GM12878 (cell line): ENCODE results near the gene SPAG7. TPM values are rescaled to one million over a fixed set of nuclear protein-coding genes. Genes with fewer than 3 reads are reported as not detected.

Source experiments
- MYC ChIP-seq: IDR thresholded peaks from 2 replicates; pipeline ENCODE4 v1.6.1; 2011; ENCODE audit warnings: mild to moderate bottlenecking, low read length, moderate library complexity, inconsistent platforms; ENCODE audit not compliant: insufficient read depth, insufficient replicate concordance, insufficient read length, severe bottlenecking
- PAX5 ChIP-seq: IDR thresholded peaks from 2 replicates; pipeline ENCODE4 v1.6.1; 2011; ENCODE audit warnings: low read depth, low read length, borderline replicate concordance
- PML ChIP-seq: IDR thresholded peaks from 2 replicates; pipeline ENCODE4 v1.6.1; 2012; ENCODE audit warnings: low read length, inconsistent platforms
- RELA ChIP-seq: fragments of 450-650 bp; IDR thresholded peaks from 2 replicates; pipeline ENCODE4 v1.8.0; 2014; ENCODE audit warnings: borderline replicate concordance; ENCODE audit not compliant: partially characterized antibody
- TCF12 ChIP-seq: IDR thresholded peaks from 2 replicates; pipeline ENCODE4 v1.6.1; 2011; ENCODE audit warnings: low read depth, mild to moderate bottlenecking, low read length
- ZNF384 ChIP-seq: IDR thresholded peaks from 2 replicates; pipeline ENCODE4 v1.6.1; 2012; ENCODE audit warnings: low read depth, mild to moderate bottlenecking, low read length, improper control_type of control experiment, borderline replicate concordance
- polyA plus RNA-seq, 11 experiments: library from polyadenylated mRNA; depleted of rRNA in 4 of 11; unstranded in 6 of 11; stranded (reverse) in 5 of 11; fragments of >200 nt; fragmentation: Nextera tagmentation in 4 of 11; fragmentation: Illumina TruSeq in 1 of 11; extraction: Ambion mirVana in 4 of 11; extraction: Trizol in 1 of 11; gene quantifications; 1 replicate in 1 of 11; 2 replicates in 10 of 11; pipeline versions ENCODE4 v1.2.1 to v1.2.3, GENCODE V29; 2011 to 2016; ENCODE audit warnings: inconsistent platforms in 2 of 11, missing spikeins in 2 of 11, low read depth in 1 of 11
- total RNA-seq, 4 experiments: library from RNA; depleted of rRNA in 3 of 4; stranded (reverse); fragments of >200 nt in 3 of 4; fragmentation: Illumina TruSeq in 1 of 4; extraction: Trizol in 1 of 4; gene quantifications; 2 replicates each; pipeline versions ENCODE4 v1.2.1 to v1.2.3, GENCODE V29; 2013 to 2021
- TF ChIP-seq, protein P1 (sequence below), 3 experiments: IDR thresholded peaks in 2 of 3; conservative IDR thresholded peaks in 1 of 3; 2 replicates each; pipeline ENCODE4 v1.5.1; 2011; ENCODE audit warnings: low read depth in 3 of 3, low read length in 3 of 3, mild to moderate bottlenecking in 3 of 3, control low read depth in 2 of 3, moderate library complexity in 2 of 3, inconsistent platforms in 1 of 3, mixed read lengths in 1 of 3; ENCODE audit not compliant: control insufficient read depth in 2 of 3, insufficient read depth in 1 of 3; ENCODE audit errors: extremely low read depth in 1 of 3
- TF ChIP-seq, protein P2 (sequence below): IDR thresholded peaks from 2 replicates; pipeline ENCODE4 v1.6.1; 2012; ENCODE audit warnings: low read depth, low read length, improper control_type of control experiment
- TF ChIP-seq, protein P3 (sequence below): fragments of 450-650 bp; IDR thresholded peaks from 2 replicates; pipeline ENCODE4 v1.6.1; 2017; ENCODE audit warnings: borderline replicate concordance

Gene SPAG7
- total and polyA plus RNA-seq, 10 of the 15 experiments (the other 5 are each of a cell fraction or from before 2014, with no cell fraction given): 7.9 to 146 (median 88.7) TPM

DNA sequence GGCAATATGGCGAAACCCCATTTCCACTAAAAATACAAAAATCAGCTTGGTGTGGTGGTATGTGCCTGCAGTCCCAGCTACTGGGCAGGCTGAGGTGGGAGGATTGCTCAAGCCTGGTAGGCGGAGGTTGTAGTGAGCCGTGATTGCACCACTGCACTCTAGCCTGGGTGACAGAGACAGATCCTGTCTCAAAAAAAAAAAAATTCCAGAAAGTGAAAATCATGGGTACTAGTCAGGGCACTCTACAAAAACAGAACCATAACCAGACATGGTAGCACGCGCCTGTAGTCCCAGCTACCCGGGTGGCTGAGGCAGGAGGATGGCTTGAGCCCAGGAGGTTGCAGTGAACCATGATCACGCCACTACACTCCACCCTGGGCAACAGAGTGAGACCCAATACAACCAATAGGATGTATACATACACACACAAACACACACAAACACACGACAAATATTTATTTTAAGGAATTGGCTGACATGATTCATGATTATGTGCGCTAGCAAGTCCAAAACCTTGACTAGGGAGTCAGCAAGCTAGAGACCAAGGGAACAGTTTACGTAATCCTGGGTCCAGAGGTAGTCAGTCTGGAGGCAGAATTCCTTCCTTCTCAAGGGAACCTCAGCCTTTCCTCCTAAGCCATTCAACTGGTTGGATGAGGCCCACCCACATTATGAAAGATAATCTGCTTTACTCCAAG is 47.1 kb downstream of the SPAG7 start (continued):
- TF ChIP-seq, protein P1, sequence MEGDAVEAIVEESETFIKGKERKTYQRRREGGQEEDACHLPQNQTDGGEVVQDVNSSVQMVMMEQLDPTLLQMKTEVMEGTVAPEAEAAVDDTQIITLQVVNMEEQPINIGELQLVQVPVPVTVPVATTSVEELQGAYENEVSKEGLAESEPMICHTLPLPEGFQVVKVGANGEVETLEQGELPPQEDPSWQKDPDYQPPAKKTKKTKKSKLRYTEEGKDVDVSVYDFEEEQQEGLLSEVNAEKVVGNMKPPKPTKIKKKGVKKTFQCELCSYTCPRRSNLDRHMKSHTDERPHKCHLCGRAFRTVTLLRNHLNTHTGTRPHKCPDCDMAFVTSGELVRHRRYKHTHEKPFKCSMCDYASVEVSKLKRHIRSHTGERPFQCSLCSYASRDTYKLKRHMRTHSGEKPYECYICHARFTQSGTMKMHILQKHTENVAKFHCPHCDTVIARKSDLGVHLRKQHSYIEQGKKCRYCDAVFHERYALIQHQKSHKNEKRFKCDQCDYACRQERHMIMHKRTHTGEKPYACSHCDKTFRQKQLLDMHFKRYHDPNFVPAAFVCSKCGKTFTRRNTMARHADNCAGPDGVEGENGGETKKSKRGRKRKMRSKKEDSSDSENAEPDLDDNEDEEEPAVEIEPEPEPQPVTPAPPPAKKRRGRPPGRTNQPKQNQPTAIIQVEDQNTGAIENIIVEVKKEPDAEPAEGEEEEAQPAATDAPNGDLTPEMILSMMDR (IDR thresholded peaks at IDR 0.05 in 2 of 3, conservative IDR thresholded peaks at IDR 0.05 in 1 of 3; ENCODE audit: control insufficient read depth in 2 of 3, extremely low read depth in 1 of 3, insufficient read depth in 1 of 3, low read depth in 3 of 3, low read length in 3 of 3): no peak
- TF ChIP-seq, protein P2, sequence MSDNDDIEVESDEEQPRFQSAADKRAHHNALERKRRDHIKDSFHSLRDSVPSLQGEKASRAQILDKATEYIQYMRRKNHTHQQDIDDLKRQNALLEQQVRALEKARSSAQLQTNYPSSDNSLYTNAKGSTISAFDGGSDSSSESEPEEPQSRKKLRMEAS: no peak
- TF ChIP-seq PAX5 (no peak), ZNF384 (no peak), MYC (no peak), TCF12 (no peak), PML (no peak), RELA (no peak)
- TF ChIP-seq, protein P3, sequence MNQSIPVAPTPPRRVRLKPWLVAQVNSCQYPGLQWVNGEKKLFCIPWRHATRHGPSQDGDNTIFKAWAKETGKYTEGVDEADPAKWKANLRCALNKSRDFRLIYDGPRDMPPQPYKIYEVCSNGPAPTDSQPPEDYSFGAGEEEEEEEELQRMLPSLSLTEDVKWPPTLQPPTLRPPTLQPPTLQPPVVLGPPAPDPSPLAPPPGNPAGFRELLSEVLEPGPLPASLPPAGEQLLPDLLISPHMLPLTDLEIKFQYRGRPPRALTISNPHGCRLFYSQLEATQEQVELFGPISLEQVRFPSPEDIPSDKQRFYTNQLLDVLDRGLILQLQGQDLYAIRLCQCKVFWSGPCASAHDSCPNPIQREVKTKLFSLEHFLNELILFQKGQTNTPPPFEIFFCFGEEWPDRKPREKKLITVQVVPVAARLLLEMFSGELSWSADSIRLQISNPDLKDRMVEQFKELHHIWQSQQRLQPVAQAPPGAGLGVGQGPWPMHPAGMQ: no peak
